GM19467 (cell line): ENCODE data around the gene ADAMTSL1.

Experiments
- ATAC-seq: cut with Tn5 transposase; IDR thresholded peaks from one replicate; pipeline ENCODE4 v1.9.1; 2021; ENCODE audit warnings: mild to moderate bottlenecking, moderate library complexity; ENCODE audit not compliant: unreplicated experiment

The ADAMTSL1 gene

DNA sequence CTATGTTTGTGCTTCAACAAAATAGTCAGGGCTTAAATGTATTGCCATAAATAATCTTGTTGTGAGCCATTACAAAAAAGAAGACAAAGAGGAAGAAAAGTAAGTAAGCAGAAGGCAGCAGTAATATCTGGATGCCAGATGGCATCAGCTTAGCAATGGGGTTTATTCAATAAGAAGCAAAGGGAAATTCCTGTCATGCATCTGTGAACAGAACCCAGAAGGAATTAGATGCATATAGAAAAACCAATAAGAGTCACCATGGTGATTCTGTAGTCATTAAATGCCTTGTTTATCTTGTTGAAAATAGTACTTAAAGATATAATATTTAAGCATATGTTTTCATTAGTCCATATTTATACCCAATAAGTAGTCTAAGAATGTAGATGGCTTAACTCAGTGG is 216.0 kb downstream of the ADAMTSL1 start:
- no peak for ATAC-seq

DNA sequence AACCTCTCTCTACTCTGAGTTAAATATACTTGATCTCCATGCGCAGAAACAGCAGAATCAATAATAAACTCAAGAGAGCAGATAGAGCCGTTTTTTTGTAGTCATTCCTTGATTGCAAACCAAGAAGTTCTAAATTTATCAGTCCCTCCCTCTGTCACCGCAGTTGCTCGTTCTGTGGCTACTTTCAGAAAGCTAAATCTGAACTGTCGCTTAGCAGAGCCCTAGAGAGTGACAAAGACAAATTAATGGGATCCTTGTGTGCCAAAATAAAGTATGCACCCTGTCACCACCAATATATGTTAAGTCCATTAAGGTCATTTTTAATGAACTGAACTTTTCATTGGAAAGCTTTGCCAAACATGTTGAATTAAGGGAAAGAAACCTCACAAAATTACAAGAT is 218.3 kb downstream of the ADAMTSL1 start:
- ATAC-seq: no peak

DNA sequence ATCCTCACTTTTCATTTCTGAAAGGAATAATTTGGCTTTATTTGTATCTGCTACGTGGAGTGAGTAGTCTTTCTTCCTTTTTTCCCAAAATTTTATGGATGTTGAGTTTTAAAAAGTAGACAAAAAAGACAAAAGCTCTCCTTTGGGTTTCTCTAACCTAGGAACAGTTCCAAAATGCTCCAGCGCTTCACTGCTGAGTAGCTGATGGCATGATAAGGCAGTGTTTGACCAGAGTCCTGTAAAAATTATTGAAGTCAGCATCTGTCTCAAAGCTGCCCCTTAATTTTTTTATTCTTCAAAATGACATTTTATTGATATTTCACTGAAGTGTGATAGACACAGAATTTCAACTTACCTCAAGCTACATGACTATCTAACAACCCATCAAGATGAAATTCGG is 219.0 kb downstream of the ADAMTSL1 start:
- no peak for ATAC-seq

DNA sequence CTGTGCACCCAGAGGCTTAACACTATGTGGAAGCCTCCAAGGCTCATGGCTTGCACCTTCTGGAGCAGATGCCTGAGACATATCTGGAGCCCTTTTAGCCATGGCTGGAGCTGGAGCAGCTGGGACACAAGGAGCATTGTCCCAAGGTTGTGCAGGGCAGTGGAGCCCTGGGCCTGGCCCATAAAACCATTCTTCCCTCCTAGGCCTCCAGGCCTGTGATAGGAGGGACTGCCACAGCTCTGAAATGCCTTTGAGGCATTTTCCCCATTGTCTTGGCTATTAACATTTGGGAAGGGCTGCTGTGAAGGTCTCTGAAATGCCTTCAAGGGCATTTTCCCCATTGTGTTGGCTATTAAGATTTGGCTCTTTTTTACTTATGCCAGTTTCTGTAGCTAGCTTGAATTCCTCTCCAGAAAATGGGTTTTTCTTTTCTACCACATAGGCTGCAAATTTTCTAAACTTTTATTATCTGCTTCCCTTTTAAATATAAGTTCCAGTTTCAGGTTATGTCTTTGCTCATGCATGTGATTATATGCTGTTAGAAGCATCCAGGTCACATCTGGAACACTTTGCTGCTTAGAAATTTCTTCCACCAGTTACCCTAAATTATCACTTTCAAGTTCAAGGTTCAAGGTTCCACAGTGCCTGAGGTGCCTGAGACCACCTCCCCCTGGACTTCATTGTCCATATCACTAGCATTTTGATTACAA is 221.2 kb downstream of the ADAMTSL1 start:
- ATAC-seq: no peak

DNA sequence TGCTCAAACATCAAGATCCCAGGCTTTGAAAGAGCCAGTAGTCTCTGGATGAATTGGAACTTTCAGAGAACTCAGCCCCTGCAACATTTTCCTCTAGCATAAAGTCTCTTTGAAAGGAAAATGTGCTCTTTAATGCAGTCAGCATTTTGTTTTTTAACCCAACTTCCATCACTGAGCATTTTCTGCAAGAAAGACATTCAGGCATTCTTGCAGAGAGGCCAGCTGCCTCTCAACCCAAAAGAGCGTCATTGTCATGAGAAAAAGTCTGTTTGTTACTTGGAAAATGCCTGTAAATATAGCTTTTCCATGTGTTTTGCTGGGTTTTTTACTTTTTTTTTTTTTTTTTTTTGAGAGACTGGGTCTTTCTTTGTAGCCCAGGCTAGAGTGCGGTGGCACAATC is 225.0 kb downstream of the ADAMTSL1 start:
- ATAC-seq: no peak

DNA sequence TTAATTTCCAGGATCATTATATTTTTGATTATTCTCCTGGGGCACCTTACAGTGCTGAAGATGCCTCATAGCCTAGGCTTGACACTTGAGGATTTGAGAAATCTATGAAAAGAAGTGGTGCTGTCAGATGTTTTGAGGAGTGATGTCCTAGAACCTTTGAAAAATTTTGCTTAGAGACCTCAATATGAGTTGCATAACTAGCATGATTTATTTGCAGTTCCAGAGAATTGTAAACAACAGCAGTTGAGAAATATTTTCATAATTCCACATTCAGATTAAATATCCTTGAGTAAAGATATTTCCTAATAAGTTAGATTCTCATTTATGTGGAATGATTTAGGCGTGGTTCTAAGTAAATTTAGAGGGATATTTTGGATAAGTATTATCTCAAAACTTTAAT is 225.8 kb downstream of the ADAMTSL1 start:
- no peak for ATAC-seq

DNA sequence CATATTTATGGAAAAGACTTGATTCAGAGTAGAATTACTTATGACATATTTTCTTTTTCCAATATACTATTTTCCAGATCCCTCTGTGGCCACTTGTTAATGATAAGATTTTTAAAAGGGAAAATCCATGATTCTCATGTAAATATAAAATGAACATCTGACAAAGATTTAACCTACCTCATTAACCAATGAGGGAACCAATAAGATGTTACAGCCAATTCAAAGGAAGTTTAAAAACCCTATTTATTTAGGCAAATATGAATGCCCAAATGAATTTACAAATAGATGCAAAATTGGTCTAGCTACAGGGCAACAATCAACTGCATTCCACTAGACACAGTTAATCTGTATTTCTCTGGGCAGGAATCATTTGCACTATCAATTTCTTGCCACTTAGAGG is 226.8 kb downstream of the ADAMTSL1 start:
- no peak for ATAC-seq

DNA sequence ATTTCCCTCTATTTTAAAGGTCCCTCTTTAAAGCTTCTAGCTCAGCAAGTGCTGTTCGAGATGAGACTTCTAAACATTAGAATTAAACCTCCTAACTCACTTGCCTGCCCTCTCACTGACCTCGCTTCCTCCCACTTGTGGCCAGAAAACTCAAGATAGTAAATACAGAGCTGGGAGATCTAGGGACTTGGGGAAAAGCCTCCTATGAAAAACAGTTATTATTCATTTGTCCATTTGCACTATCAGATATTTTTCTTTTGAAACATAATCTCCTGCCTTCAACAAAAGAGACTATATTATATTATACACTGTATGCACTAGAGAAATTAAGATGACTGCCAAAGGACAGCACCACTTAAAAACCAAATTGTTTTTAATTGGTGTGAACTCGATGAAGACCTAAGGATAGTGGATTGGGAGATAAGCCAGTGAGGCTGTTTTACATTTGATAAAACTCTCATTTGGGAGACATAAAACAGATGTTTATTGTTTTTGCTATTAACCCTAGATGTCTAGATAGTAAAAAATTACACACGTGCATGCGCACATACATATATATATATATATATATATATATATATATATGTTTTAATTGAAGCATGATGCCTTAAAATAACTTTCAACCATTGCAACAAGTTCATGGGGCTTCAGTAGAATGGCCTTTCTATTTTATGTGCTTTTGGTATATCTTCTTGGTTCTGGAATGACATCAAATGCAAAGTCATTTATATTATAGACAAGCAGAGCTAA is 229.4 kb downstream of the ADAMTSL1 start:
- ATAC-seq: no peak

DNA sequence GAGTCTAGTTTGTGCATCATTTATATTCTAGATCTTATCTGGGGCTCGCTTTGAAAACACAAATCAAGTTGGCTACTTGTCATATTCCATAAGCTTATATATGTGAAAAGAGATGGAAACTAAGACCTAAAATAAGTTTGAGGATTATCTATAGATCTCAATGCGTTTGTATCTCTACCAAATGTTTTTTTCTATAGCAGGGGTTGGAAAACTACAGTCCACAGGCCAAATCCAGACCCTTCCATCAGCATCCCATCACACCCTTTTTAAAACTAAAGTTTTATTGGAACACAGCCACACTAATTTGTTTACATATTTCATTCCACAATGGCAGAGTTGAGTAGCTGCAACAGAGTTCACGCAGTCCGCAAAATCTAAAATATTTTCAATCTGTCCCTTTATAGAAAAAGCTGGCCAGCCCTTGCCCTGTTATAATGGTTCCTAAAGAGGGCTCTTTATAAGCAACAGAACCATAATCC is 230.0 kb downstream of the ADAMTSL1 start:
- no peak for ATAC-seq

DNA sequence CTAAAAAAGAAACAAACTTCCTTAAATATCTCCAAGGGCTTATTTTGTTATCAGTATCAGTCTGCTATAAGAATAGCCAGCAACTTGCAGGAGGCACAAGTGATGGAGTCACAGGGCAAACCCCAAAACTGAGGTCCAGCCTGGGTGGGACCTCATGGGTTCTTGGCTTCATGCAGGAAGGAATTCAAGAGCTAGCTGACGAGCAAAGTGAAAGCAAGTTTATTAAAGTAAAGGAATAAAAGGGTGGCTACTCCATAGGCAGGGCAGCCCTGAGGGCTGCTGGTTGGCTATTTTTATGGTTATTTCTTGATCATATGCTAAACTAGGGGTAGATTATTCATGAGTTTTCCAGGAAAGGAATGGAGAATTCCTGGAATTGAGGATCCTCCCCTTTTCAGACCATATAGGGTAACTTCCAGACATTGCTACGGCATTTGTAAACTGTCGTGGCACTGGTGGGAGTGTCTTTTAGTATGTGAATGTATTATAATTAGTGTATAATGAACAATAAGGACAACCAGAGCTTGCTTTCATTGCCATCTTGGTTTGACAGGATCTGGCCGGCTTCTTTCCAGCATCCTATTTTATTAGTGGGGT is 231.9 kb downstream of the ADAMTSL1 start:
- ATAC-seq: no peak

DNA sequence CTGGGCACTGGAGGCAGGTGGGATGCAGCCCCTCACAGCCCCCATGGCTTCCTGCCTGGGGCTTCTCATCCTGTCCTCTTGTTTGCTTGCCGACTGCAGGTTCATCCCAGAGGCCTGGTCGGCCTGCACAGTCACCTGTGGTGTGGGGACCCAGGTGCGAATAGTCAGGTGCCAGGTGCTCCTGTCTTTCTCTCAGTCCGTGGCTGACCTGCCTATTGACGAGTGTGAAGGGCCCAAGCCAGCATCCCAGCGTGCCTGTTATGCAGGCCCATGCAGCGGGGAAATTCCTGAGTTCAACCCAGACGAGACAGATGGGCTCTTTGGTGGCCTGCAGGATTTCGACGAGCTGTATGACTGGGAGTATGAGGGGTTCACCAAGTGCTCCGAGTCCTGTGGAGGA is 232.7 kb downstream of the ADAMTSL1 start:
- no peak for ATAC-seq

DNA sequence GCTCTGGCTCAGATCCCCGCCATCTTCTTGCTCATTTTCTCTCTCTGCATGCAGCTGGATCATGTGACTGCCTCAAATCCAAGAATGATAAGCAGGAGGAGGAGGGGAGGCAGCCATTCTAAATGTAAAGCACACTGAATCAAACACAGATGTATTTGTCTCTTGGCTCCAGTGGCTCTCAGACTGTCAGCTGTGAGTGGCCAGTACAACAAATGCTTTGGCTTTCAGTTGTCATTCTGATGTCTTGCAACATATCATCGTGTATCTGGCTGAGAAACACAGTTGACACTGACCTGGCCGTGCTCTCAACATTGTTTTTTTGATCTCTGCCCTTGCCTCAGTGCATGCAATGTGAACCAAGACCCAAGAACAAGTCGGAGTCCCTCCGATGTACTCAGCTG is 233.1 kb downstream of the ADAMTSL1 start:
- ATAC-seq: no peak

DNA sequence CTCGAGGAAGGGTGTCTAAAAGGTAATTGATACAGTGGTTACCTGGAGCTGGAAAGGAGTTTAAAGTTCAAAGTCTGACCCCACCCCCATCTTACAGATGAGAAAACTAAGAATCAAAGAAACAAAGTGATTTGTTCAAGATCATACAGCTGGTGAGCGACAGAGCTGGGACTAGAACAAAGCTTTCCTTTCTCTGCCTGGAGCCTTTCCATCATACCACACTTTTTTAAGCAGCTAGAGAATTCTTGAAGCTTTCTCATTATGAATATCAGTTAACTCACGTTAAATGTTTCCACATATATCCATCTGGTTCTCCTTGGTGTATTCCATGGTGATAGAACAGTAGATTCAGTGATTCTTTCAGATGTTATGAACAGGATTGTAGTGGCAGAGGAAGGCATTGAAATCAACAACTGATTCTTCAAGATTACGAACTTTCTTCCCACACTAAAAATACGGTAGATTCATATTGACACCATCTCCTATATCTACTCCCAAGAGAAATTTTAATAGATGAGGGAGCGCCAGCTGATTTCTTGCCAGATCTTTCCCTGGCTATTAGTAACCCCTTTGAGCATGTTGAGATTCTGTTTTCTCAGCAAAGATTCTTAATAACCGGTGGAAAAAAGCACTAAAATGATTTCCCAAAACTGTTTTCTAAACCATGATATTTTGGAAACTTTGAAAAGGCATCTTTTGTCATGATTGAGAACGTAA is 233.7 kb downstream of the ADAMTSL1 start:
- ATAC-seq: no peak

DNA sequence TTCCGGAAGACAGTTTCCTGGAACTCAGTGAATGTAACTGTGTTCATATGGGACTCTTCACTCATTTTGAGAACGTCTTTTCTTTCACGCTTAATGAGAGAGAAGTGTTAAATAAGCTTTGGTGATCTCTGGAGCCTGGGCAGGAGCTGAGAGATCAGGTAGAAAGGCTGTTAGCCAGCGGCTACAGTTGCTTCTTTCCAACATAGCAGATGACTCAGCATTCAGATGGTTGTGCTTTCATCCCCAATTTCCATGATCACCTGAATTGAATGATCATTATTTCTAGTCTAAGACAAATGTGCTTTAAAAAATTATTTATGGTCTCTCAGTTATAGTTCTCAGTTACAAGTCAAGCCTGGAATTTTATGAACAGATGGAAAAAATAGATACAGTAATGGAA is 234.5 kb downstream of the ADAMTSL1 start:
- ATAC-seq: no peak

DNA sequence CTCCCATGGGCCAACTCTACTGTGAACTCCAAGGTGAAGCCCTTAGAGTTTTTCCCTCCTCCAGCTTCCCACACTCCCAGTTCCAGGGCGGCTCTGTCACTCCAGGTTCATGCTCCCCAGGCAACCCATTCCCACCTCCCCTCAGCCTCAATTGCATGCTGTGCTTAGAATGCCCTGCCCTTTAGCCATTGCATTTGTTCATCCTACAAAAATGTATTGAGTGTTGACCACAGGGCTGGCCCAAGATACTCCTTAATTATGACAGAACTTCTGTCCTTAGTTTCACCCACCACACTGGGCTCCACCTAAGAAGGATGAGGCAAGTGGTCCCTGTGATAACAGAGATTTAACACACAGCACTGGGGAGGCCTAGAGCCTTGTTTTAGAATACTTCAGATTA is 236.1 kb downstream of the ADAMTSL1 start:
- no peak for ATAC-seq

DNA sequence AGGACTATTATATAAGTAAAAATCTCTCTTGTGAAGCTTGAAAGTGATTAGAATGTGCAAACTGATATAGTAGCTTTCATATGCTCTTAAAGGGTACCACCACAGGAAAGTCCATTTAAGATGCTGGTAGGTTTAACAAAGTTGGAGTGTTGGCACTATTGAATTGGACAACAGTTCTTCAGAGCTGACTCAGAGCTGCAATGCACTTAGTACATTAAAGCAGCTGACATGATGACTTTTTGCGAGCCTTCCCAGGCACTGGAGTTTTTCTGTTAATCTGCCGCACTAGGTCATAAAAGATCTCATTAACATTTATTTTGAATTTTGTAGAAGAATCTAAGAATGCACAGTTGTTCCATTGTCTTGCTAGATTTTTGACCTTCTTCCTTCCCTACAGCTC is 243.8 kb downstream of the ADAMTSL1 start:
- no peak for ATAC-seq

DNA sequence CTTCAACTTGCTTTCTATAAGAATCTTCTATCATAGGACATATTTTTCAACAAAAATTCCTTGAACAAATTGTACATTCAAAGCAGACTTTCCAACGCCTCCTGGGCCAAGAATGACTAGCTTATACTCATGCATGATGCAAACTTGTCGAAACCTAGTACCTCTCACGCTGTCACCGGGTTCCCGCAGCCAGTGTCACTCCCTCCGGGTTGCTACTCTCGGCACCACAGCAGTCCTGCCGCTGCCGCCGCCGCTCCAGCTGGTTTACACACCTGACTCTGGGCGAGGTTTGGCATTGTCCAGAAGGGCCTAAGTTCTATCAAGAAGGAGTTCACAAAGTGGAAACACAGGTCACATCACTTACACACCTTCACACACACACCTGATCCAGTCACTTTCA is 244.4 kb downstream of the ADAMTSL1 start:
- ATAC-seq: no peak

DNA sequence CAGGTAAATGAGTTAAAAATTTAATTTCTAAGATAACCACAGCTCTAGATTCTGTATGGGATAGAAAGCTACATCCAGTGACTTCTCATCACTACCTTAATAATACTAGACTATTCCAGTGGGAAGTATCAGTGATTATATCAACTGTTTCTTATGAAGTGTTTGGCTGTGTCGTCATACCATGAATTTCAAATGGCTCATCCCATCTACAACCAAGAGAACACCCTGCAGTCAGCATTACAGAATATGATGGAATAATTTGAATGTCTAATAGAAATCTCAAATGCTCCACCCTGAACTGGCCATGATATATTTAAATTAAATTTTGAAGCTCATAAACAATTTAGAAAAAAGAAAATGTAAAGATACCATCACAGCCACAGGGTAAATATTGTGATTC is 245.0 kb downstream of the ADAMTSL1 start:
- no peak for ATAC-seq

DNA sequence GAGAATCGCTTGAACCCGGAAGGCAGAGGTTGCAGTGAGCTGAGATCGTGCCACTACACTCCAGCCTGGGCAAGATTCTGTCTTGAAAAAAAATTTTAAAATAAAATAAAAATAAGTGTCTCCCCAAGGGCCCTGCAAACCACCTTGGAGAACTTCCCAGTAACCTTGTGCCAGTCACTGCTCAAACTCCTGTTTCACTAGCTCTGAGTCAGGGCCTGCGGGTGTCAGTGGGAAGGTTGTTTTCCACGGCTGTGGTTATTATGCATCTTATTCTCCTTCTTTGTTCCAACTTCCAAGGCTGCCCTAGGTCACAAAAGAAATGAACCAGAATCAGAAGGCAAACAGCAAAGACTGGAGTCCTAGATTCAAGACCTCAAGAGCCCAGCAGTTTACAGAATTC is 246.7 kb downstream of the ADAMTSL1 start:
- ATAC-seq: no peak

DNA sequence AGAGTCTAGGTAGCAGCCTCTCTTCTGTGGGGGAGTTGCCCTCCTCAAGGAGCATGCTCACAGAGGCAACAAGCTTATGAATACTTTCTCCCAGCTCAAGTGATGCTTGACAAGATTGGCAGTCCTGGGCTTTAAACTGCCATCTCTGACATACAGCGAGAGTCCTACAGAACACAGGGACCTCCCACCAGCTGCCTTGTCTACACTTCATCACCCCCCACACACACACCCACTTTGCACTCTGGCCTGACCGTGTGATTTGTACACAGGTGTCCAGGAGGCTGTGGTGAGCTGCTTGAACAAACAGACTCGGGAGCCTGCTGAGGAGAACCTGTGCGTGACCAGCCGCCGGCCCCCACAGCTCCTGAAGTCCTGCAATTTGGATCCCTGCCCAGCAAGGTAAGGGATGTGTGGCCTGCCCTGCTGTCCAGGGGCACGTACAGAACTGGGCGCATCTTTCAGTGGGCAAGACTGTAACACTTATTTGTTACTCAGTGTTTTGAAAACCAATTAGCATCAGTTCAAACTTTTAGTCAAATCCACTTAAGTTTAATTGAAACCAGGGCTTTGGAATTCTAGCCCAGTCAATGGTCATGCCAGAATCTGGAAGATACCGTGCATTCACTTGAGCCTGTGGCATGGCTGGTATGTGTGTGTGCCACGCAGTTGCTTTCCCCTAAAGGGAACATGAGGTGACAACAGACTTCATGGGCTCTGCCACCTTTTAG is 247.5 kb downstream of the ADAMTSL1 start:
- ATAC-seq: no peak

DNA sequence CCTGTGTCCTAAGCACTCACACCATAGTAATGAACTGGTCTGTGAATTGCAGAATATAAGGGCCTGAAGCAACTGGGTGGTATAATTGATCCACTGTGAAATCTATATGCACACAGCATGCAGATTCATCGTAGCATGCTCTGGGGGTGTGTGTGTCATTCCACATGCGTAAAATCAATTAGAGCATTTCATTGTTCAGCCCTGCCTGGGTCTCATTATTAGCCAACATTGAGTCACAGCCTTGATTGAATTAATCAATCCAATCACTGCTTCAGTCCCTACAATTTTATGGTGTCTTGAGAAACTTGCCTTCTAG is 248.0 kb downstream of the ADAMTSL1 start:
- ATAC-seq: no peak
